Measurements from ENCODE around the gene EPG5. TPM values are rescaled to one million over a fixed set of nuclear protein-coding genes. Genes with fewer than 3 reads are reported as not detected.

The EPG5 gene
- total and polyA plus RNA-seq, 10 donors = 4.6 to 67.9 (median 48.5) TPM

- H3K27ac ChIP-seq = peak overlapping the region in 7 of 8 donors; percentile 53 to 88 (median 82)
- peaks cover 0 to 66% (median 29%) of the 10 kb centered on the region in 6 donors for H3K4me1 ChIP-seq
- H3K27me3 ChIP-seq (replicated peaks in 1 of 7) = no peaks in the 10 kb centered on the region
- H3K4me3 ChIP-seq = peak overlapping the region in 1 of 8 donors; percentile 21
- WGBS, 5 donors = 88 to 95% (median 93%) methylated on average over 4 of the region's 4 CpGs
- intact Hi-C loops (cut with DNase I; ENCODE audit: low total_unique reads) = no loop called here
- H3K9me3 ChIP-seq = no peaks in the 10 kb centered on the region
- H3K36me3 ChIP-seq = peaks cover 0 to 88% (median 21%) of the 10 kb centered on the region in 6 donors
- TF ChIP-seq, protein P1, sequence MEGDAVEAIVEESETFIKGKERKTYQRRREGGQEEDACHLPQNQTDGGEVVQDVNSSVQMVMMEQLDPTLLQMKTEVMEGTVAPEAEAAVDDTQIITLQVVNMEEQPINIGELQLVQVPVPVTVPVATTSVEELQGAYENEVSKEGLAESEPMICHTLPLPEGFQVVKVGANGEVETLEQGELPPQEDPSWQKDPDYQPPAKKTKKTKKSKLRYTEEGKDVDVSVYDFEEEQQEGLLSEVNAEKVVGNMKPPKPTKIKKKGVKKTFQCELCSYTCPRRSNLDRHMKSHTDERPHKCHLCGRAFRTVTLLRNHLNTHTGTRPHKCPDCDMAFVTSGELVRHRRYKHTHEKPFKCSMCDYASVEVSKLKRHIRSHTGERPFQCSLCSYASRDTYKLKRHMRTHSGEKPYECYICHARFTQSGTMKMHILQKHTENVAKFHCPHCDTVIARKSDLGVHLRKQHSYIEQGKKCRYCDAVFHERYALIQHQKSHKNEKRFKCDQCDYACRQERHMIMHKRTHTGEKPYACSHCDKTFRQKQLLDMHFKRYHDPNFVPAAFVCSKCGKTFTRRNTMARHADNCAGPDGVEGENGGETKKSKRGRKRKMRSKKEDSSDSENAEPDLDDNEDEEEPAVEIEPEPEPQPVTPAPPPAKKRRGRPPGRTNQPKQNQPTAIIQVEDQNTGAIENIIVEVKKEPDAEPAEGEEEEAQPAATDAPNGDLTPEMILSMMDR (IDR thresholded peaks at IDR 0.05 in 8 of 11, conservative IDR thresholded peaks at IDR 0.05 in 3 of 11) = no peak
- peak in 1 of 3 donors; percentile 8 for TF ChIP-seq POLR2AphosphoS5 (IDR thresholded peaks at IDR 0.05)
- DNase-seq = no peak
Measured at GRCh38 chr18:46010050-46010449, 42.9 kb upstream of the EPG5 start.

- intact Hi-C loops (cut with DNase I; ENCODE audit: low total_unique reads) = no loop called here
- Histone ChIP-seq H3K4me1 (peaks cover 0 to 60% (median 27%) of the 10 kb centered on the region in 6 donors), H3K9me3 (no peaks in the 10 kb centered on the region), H3K36me3 (peaks cover 0 to 88% (median 21%) of the 10 kb centered on the region in 6 donors), H3K27me3 (replicated peaks in 1 of 7) (no peaks in the 10 kb centered on the region), H3K27ac (peak overlapping the region in 7 of 8 donors; percentile 53 to 88 (median 82)), H3K4me3 (peak overlapping the region in 1 of 8 donors; percentile 21)
- WGBS, 5 donors = 49 to 65% (median 59%) methylated on average over 5 of the region's 5 CpGs
- TF ChIP-seq POLR2A (IDR thresholded peaks at IDR 0.05) (no peak), POLR2AphosphoS5 (IDR thresholded peaks at IDR 0.05) (no peak)
- DNase-seq = no peak
Measured at GRCh38 chr18:46009125-46009840, 42.2 kb upstream of the EPG5 start.

DNA sequence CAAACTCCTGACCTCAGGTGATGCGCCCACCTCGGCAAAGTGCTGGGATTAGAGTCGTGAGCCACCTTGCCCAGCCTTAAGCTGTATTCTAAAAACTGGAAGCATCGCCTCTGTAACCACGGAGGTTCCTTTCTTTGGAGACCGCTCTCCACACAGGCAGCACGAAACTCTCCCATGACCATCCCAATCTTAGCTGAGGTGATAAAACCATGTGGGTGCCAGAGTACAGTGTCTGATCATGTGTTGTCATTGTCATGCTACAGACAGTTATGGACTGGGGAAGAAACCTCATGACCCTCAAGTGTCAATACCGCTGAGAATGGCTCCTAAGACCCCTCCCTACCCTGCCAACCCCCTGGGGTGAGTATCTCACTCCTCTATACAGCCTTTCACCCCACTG is 41.4 kb upstream of the EPG5 start:
- H3K4me1 ChIP-seq = peaks cover 0 to 53% (median 22%) of the 10 kb centered on the region in 6 donors
- WGBS, 5 donors = 86 to 94% (median 90%) methylated on average over 8 of the region's 8 CpGs
- no peak for DNase-seq
- intact Hi-C loops (cut with DNase I; ENCODE audit: low total_unique reads) = no loop called here
- peak overlapping the region in 6 of 8 donors; percentile 64 to 88 (median 83) for H3K27ac ChIP-seq
- TF ChIP-seq POLR2AphosphoS5 (IDR thresholded peaks at IDR 0.05) (no peak), POLR2A (IDR thresholded peaks at IDR 0.05) (no peak)
- TF ChIP-seq, protein P1 (IDR thresholded peaks at IDR 0.05 in 8 of 11, conservative IDR thresholded peaks at IDR 0.05 in 3 of 11) = no peak
- H3K9me3 ChIP-seq = no peaks in the 10 kb centered on the region
- H3K36me3 ChIP-seq = peaks cover 0 to 88% (median 21%) of the 10 kb centered on the region in 6 donors
- H3K4me3 ChIP-seq = peak overlapping the region in 1 of 8 donors; percentile 2
- H3K27me3 ChIP-seq (replicated peaks in 1 of 7) = no peaks in the 10 kb centered on the region

GRCh38 chr18:46007165-46007564 is 40.0 kb upstream of the EPG5 start:
- 91 to 98% (median 97%) methylated on average over 5 of the region's 5 CpGs for WGBS, 5 donors
- Histone ChIP-seq H3K9me3 (peaks cover 0 to 7% (median 2%) of the 10 kb centered on the region in 8 donors), H3K4me1 (peaks cover 0 to 42% (median 15%) of the 10 kb centered on the region in 6 donors), H3K4me3 (no peak overlapping the region), H3K27ac (peak overlapping the region in 1 of 8 donors; percentile 88), H3K36me3 (peaks cover 0 to 92% (median 25%) of the 10 kb centered on the region in 6 donors), H3K27me3 (replicated peaks in 1 of 7) (no peaks in the 10 kb centered on the region)
- TF ChIP-seq, protein P1 (IDR thresholded peaks at IDR 0.05 in 8 of 11, conservative IDR thresholded peaks at IDR 0.05 in 3 of 11) = no peak
- TF ChIP-seq POLR2A (IDR thresholded peaks at IDR 0.05) (no peak), POLR2AphosphoS5 (IDR thresholded peaks at IDR 0.05) (no peak)
- intact Hi-C loops (cut with DNase I; ENCODE audit: low total_unique reads) = no loop called here
- DNase-seq = no peak

All from spleen (tissue), 11 donors.